Stimulated activated CD4-positive, alpha-beta T cell treated with anti-CD3 and anti-CD28 coated beads, Interleukin-12 subunit alpha, Interleukin-12 subunit beta, amount 100 ng/mL, for 48 hours (primary cell): ENCODE data around the gene PRSS1.

Experiments used
- DNase-seq, 3 donors: peaks; one replicate each; pipeline ENCODE4 v3.0.0-alpha.2; 2020; ENCODE audit warnings: low read depth in 2 of 3, low spot score in 1 of 3

Gene PRSS1

DNA sequence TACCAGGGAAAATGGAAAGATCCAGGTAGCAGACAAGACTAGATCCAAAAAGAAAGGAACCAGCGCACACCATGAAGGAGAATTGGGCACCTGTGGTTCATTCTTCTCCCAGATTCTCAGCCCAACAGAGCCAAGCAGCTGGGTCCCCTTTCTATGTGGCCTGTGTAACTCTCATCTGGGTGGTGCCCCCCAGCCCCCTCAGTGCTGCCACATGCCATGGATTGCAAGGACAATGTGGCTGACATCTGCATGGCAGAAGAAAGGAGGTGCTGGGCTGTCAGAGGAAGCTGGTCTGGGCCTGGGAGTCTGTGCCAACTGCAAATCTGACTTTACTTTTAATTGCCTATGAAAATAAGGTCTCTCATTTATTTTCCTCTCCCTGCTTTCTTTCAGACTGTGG, 42.9 kb downstream of the PRSS1 start:
- DNase-seq: no peak

DNA sequence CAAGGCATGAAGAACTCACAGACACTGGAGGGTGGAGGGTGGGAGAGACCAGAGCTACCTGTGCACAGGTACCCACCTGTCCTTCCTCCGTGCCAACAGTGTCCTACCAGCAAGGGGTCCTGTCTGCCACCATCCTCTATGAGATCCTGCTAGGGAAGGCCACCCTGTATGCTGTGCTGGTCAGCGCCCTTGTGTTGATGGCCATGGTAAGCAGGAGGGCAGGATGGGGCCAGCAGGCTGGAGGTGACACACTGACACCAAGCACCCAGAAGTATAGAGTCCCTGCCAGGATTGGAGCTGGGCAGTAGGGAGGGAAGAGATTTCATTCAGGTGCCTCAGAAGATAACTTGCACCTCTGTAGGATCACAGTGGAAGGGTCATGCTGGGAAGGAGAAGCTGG, 43.3 kb downstream of the PRSS1 start:
- DNase-seq: no peak

DNA sequence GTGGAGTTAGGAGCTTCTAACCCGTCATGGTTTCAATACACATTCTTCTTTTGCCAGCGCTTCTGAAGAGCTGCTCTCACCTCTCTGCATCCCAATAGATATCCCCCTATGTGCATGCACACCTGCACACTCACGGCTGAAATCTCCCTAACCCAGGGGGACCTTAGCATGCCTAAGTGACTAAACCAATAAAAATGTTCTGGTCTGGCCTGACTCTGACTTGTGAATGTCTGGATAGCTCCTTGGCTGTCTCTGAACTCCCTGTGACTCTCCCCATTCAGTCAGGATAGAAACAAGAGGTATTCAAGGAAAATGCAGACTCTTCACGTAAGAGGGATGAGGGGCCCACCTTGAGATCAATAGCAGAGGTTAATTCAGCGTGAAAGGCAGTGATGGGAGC, 43.9 kb downstream of the PRSS1 start:
- DNase-seq: no peak

DNA sequence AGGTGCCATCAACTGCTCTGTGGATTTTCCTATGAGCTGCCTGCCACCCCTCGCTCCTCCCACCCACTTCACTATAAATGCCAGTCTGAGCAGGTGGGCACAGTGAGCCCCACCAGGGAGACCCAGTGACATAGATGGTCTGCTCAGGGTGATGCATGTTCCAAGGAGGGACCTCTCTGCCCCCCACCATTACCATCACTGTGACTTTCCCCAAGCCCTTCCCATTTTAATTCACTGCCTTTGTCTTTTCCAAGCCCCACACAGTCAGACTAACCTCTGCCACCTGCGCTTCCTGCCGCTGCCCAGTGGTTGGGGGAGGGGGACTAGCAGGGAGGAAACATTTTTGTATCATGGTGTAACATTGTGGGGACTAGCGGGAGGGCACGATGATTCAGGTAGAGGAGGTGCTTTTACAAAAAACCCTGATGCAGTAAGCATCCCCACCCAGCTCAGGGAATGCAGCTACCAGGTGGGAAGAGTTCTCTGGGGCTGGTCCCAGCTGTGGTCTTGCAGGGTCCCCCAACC, 46.1 kb downstream of the PRSS1 start:
- no peak for DNase-seq

- no peak for DNase-seq
These were observed 46.8 kb downstream of the PRSS1 start for GRCh38 chr7:142796001-142796500.

GRCh38 chr7:142796501-142797390, 47.5 kb downstream of the PRSS1 start:
- DNase-seq: no peak

DNA sequence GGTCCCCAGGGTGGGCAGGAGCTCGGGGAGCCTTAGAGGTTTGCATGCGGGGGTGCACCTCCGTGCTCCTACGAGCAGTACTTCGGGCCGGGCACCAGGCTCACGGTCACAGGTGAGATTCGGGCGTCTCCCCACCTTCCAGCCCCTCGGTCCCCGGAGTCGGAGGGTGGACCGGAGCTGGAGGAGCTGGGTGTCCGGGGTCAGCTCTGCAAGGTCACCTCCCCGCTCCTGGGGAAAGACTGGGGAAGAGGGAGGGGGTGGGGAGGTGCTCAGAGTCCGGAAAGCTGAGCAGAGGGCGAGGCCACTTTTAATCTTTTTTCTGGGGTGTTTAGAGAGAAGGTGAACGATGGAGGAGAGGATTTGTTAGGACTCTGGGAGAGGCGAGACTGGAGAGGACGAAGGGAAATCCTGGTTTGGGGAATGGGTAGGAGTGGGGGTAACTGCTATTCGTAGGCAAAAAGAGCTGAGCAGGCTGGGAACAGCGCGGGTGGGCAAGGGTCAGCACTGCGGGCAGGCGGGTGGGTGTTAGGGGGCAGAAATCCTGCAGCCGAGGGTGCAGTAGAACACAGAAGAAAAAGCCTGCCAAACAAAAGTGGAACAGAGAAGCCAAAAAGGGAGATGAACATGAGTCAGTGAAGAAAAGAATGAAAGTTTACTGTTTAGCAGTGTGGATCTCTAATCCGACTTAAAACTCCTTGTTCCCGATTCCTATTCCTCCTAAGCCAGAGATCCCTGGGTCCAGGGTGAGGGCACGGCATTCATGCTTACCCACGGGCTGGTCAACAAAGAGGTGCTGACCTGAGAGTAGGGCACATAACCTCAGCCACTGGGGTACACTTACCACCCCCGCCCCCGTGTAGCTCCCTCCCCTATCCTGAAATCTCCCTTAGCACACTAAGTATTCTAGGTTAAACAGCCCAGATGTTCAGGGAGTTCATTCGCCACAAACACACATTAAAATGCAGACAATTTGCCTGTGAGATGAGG, 48.4 kb downstream of the PRSS1 start:
- no peak for DNase-seq

GRCh38 chr7:142798451-142799436, 49.5 kb downstream of the PRSS1 start:
- DNase-seq: no peak

- DNase-seq: no peak
These were observed 50.2 kb downstream of the PRSS1 start for GRCh38 chr7:142799437-142799835.

GRCh38 chr7:142800088-142800487, 50.8 kb downstream of the PRSS1 start:
- no peak for DNase-seq

GRCh38 chr7:142800699-142801260, 51.5 kb downstream of the PRSS1 start:
- no peak for DNase-seq

GRCh38 chr7:142801601-142802295, 52.5 kb downstream of the PRSS1 start:
- no peak for DNase-seq

DNA sequence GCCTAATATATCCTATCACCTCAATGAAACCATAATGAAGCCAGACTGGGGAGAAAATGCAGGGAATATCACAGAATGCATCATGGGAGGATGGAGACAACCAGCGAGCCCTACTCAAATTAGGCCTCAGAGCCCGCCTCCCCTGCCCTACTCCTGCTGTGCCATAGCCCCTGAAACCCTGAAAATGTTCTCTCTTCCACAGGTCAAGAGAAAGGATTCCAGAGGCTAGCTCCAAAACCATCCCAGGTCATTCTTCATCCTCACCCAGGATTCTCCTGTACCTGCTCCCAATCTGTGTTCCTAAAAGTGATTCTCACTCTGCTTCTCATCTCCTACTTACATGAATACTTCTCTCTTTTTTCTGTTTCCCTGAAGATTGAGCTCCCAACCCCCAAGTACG, 53.0 kb downstream of the PRSS1 start:
- no peak for DNase-seq
